Keratinocyte (primary cell): ENCODE results near the gene ATP2B1.

Experiments
- EZH2 ChIP-seq: IDR thresholded peaks from one replicate; pipeline ENCODE4 v1.6.1; 2012; ENCODE audit warnings: inconsistent platforms, mild to moderate bottlenecking, low read length, moderate library complexity
- TF ChIP-seq, protein P1 (sequence below), 3 experiments: IDR thresholded peaks in 1 of 3; conservative IDR thresholded peaks in 1 of 3; optimal IDR thresholded peaks in 1 of 3; 2 replicates in 2 of 3; 3 replicates in 1 of 3; pipeline versions ENCODE3 to v1.5.1; 2011; ENCODE audit warnings: low read length in 3 of 3, mild to moderate bottlenecking in 3 of 3, moderate library complexity in 2 of 3, control low read depth in 1 of 3, inconsistent platforms in 1 of 3; ENCODE audit not compliant: insufficient read depth in 2 of 3; ENCODE audit errors: extremely low read depth in 1 of 3

- TF ChIP-seq, protein P1, sequence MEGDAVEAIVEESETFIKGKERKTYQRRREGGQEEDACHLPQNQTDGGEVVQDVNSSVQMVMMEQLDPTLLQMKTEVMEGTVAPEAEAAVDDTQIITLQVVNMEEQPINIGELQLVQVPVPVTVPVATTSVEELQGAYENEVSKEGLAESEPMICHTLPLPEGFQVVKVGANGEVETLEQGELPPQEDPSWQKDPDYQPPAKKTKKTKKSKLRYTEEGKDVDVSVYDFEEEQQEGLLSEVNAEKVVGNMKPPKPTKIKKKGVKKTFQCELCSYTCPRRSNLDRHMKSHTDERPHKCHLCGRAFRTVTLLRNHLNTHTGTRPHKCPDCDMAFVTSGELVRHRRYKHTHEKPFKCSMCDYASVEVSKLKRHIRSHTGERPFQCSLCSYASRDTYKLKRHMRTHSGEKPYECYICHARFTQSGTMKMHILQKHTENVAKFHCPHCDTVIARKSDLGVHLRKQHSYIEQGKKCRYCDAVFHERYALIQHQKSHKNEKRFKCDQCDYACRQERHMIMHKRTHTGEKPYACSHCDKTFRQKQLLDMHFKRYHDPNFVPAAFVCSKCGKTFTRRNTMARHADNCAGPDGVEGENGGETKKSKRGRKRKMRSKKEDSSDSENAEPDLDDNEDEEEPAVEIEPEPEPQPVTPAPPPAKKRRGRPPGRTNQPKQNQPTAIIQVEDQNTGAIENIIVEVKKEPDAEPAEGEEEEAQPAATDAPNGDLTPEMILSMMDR (optimal IDR thresholded peaks at IDR 0.05 in 1 of 3, IDR thresholded peaks at IDR 0.05 in 1 of 3, conservative IDR thresholded peaks at IDR 0.05 in 1 of 3; ENCODE audit: extremely low read depth in 1 of 3, insufficient read depth in 2 of 3, low read length in 3 of 3) = no peak
- no peak for TF ChIP-seq EZH2
Measured at GRCh38 chr12:89597770-89598169, 110.9 kb downstream of the ATP2B1 start.
